ENCODE measurements around the gene SAMD4B. TPM values are rescaled to one million over a fixed set of nuclear protein-coding genes. Genes with fewer than 3 reads are reported as not detected.

The SAMD4B gene
- total and polyA plus RNA-seq, 10 of the 15 experiments (the other 5 are each of a cell fraction or from before 2014, with no cell fraction given): 2.4 to 43.3 (median 23.9) TPM

DNA sequence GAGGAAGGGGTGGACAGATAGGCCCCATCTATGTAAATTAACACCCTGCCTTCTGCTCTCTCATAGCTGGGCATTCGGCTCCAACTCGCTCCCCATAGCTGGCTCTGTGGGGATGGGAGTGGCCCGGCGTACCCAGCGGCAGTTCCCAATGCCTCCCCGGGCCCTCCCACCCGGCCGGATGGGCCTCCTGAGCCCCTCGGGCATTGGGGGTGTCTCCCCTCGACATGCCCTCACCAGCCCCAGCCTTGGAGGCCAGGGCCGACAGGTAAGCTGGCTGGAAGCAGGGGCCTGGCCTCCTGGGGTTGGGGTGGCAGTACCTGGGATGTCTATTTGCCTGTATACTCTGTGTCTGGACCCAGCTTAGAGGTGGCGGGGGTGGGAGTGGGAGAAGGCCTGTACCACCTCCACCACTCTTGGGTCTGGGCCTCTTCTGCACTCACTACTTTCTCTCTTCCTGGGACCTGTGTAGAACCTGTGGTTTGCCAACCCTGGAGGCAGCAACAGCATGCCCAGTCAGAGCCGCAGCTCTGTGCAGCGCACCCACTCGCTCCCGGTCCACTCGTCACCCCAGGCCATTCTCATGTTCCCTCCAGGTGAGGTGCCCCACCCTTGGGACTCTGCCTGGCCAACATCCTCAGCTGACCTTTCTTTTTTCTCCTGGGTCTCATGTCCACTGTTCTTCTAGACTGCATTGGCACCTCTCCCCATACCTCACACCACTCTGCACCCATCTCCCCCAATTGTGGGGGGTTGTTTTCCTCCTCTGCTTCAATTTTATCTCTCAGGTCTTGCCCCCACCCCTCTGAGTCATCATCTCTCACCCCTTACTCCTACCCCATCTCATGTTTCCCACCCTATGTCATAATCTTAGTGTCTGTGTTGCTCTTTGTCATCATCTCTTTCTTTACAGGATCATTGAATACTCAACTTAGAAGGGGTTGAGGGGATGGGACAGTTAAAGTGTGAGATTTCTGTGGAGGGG is 38.6 kb downstream of the SAMD4B start (continued):
- TF ChIP-seq, protein P1, sequence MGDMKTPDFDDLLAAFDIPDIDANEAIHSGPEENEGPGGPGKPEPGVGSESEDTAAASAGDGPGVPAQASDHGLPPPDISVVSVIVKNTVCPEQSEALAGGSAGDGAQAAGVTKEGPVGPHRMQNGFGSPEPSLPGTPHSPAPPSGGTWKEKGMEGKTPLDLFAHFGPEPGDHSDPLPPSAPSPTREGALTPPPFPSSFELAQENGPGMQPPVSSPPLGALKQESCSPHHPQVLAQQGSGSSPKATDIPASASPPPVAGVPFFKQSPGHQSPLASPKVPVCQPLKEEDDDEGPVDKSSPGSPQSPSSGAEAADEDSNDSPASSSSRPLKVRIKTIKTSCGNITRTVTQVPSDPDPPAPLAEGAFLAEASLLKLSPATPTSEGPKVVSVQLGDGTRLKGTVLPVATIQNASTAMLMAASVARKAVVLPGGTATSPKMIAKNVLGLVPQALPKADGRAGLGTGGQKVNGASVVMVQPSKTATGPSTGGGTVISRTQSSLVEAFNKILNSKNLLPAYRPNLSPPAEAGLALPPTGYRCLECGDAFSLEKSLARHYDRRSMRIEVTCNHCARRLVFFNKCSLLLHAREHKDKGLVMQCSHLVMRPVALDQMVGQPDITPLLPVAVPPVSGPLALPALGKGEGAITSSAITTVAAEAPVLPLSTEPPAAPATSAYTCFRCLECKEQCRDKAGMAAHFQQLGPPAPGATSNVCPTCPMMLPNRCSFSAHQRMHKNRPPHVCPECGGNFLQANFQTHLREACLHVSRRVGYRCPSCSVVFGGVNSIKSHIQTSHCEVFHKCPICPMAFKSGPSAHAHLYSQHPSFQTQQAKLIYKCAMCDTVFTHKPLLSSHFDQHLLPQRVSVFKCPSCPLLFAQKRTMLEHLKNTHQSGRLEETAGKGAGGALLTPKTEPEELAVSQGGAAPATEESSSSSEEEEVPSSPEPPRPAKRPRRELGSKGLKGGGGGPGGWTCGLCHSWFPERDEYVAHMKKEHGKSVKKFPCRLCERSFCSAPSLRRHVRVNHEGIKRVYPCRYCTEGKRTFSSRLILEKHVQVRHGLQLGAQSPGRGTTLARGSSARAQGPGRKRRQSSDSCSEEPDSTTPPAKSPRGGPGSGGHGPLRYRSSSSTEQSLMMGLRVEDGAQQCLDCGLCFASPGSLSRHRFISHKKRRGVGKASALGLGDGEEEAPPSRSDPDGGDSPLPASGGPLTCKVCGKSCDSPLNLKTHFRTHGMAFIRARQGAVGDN (IDR thresholded peaks at IDR 0.05): no peak
- TF ChIP-seq GABPA (IDR thresholded peaks at IDR 0.05; ENCODE audit: low read depth): no peak

DNA sequence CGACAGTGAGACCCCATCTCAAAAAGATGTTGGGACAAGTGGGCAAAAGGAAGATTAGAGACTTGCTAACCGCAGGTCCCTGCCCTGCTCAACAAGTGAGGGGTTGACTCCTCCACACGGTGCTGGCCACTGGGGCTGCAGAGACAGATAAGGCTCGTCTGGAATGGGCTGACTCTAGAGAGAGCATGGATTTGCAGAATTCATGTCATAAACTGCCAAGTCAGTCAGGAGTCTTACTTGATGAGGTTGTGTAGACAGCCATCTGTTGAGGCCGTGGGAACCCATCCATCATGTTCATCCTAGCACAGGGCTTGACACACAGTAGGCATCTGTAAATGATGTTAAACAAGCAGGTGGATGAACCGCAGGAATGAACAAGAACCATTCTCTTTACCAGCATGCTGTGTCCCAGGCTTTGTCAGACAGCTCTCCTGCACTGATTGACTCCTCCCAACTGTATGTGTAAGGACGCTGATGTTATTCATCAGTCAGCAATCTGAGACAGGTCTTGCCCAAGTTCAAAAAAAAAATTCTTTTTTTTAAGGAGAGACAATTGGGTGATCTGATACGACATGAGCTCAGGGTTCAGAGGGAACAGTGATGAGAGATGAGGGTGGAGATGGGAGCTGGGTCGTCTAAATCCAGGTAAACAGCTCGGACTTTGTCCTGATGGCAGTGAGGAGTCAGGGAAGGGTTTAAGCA is 39.8 kb downstream of the SAMD4B start:
- ChIA-PET POLR2A (interaction anchor here (0.6 kb wide), 1 partner anchor 361 kb away, joined by 6 read pairs; no protein-coding TSS in a partner anchor), SMC1A (ENCODE audit: uncharacterized antibody, unreplicated experiment) (no interaction called here), CTCF (interaction anchor here (1.0 kb wide), 1 partner anchor 262 kb away, joined by 3 read pairs; no protein-coding TSS in a partner anchor), RAD21 (ENCODE audit: unreplicated experiment) (no interaction called here)
- H4K20me1 ChIP-seq (ENCODE audit: control insufficient read depth, insufficient read depth): no peaks in the 10 kb centered on the region
- in situ Hi-C loops (cut with MboI): no loop called here
- H3K4me1 ChIP-seq (ENCODE audit: control insufficient read depth, insufficient read depth, low read length): no peaks in the 10 kb centered on the region
- no peak overlapping the region for H2AFZ ChIP-seq (ENCODE audit: control insufficient read depth, low read depth, low read length)
- 70% methylated on average over 10 of the region's 10 CpGs for WGBS (ENCODE audit: insufficient coverage, insufficient replicate concordance, low lambda C conversion rate, missing lambda C conversion rate)
- H3K27me3 ChIP-seq (replicated peaks in 1 of 2; ENCODE audit: control insufficient read depth in 2 of 2, insufficient read depth in 2 of 2, low read length in 1 of 2): no peaks in the 10 kb centered on the region
- no peaks in the 10 kb centered on the region for H3K9me3 ChIP-seq (replicated peaks; ENCODE audit: control insufficient read depth, insufficient read depth, low read length)
- TF ChIP-seq CBX5 (IDR thresholded peaks at IDR 0.05; ENCODE audit: low read depth) (no peak), NR2C1 (IDR thresholded peaks at IDR 0.05) (no peak), STAT3 (IDR thresholded peaks at IDR 0.05; ENCODE audit: low read depth, low read length) (no peak), POLR2A (IDR thresholded peaks at IDR 0.05; ENCODE audit: low read depth, low read length) (no peak), MEF2A (IDR thresholded peaks at IDR 0.05; ENCODE audit: insufficient read depth, low read depth, low read length) (no peak)
- TF ChIP-seq, protein P2, sequence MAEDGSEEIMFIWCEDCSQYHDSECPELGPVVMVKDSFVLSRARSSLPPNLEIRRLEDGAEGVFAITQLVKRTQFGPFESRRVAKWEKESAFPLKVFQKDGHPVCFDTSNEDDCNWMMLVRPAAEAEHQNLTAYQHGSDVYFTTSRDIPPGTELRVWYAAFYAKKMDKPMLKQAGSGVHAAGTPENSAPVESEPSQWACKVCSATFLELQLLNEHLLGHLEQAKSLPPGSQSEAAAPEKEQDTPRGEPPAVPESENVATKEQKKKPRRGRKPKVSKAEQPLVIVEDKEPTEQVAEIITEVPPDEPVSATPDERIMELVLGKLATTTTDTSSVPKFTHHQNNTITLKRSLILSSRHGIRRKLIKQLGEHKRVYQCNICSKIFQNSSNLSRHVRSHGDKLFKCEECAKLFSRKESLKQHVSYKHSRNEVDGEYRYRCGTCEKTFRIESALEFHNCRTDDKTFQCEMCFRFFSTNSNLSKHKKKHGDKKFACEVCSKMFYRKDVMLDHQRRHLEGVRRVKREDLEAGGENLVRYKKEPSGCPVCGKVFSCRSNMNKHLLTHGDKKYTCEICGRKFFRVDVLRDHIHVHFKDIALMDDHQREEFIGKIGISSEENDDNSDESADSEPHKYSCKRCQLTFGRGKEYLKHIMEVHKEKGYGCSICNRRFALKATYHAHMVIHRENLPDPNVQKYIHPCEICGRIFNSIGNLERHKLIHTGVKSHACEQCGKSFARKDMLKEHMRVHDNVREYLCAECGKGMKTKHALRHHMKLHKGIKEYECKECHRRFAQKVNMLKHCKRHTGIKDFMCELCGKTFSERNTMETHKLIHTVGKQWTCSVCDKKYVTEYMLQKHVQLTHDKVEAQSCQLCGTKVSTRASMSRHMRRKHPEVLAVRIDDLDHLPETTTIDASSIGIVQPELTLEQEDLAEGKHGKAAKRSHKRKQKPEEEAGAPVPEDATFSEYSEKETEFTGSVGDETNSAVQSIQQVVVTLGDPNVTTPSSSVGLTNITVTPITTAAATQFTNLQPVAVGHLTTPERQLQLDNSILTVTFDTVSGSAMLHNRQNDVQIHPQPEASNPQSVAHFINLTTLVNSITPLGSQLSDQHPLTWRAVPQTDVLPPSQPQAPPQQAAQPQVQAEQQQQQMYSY (CRISPR knock-in tag; IDR thresholded peaks at IDR 0.05): no peak
- H3K79me2 ChIP-seq (ENCODE audit: control insufficient read depth, insufficient read depth, low read length): no peaks in the 10 kb centered on the region
- no peak overlapping the region for H3K9ac ChIP-seq (ENCODE audit: control insufficient read depth, insufficient read depth, low read length)
- intact Hi-C loops (cut with micrococcal nuclease; ENCODE audit: unreplicated experiment): no loop called here
- H3K36me3 ChIP-seq (ENCODE audit: control insufficient read depth in 2 of 2, insufficient read depth in 2 of 2, low read length in 1 of 2): peaks cover 12 to 18% of the 10 kb centered on the region in 2 experiments
- H3K27ac ChIP-seq (ENCODE audit: control insufficient read depth, insufficient read depth): no peak overlapping the region
- no TSS peak for BruUV-seq (replicated peaks)
- H3K4me3 ChIP-seq: no peak overlapping the region
- H3K4me2 ChIP-seq (ENCODE audit: control insufficient read depth, insufficient read depth): no peak overlapping the region
- ATAC-seq (no peak), FAIRE-seq (no peak), DNase-seq (ENCODE audit: low read depth, low spot score) (no peak)
